Stimulated activated CD4-positive, alpha-beta T cell treated with anti-CD3 and anti-CD28 coated beads, TNF-alpha, amount 100 ng/mL, for 1 hour (primary cell): ENCODE measurements around the gene PACSIN3.

ENCODE experiments used
- DNase-seq, 3 donors: peaks; one replicate each; pipeline ENCODE4 v3.0.0-alpha.2; 2020; ENCODE audit warnings: low read depth in 3 of 3, low spot score in 1 of 3

PACSIN3 gene

DNA sequence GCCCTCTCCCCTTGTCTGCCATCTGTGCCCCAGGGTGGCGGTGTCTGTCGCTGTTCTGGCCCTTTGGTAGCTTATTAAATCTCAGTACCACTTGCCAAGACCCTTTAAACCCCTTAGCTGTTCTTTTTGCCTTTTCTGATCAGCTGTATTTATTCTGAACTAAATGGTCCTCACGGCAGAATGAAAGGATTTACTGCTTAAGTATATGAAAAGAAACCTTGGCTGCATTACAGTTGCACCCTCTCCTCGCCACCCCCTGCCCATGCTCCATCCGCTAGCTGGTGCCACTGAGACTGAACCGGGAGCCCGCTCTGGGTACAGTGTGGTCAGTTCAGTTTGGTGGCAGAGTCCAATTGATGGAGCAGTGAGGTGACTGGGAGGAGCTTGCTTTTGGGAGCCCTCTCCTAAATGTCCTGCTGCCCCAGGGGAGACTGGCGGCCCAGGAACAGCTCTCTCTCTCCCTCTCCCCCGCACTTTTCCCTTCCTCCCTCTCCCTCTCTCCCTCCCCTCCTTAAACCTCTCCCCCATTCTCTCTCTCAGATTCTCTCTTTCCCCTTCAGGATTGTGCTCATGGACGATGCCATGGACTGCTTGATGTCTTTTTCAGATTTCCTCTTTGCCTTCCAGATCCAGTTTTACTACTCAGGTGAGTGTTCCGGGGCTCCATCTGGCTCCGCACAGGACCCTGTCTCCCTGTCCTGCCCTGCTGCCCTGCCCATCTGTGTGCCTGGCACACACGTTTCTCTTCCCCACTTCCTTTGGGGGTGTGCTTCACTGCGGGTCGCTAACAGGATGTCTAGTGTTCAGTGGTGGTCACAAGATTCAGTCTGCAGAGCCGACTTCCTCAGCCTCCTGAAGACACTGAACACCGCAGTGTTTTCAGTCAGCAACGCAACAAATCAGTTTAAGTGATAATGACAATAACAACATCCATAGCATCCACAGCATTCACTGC is 31.3 kb downstream of the PACSIN3 start:
- DNase-seq = no peak

DNA sequence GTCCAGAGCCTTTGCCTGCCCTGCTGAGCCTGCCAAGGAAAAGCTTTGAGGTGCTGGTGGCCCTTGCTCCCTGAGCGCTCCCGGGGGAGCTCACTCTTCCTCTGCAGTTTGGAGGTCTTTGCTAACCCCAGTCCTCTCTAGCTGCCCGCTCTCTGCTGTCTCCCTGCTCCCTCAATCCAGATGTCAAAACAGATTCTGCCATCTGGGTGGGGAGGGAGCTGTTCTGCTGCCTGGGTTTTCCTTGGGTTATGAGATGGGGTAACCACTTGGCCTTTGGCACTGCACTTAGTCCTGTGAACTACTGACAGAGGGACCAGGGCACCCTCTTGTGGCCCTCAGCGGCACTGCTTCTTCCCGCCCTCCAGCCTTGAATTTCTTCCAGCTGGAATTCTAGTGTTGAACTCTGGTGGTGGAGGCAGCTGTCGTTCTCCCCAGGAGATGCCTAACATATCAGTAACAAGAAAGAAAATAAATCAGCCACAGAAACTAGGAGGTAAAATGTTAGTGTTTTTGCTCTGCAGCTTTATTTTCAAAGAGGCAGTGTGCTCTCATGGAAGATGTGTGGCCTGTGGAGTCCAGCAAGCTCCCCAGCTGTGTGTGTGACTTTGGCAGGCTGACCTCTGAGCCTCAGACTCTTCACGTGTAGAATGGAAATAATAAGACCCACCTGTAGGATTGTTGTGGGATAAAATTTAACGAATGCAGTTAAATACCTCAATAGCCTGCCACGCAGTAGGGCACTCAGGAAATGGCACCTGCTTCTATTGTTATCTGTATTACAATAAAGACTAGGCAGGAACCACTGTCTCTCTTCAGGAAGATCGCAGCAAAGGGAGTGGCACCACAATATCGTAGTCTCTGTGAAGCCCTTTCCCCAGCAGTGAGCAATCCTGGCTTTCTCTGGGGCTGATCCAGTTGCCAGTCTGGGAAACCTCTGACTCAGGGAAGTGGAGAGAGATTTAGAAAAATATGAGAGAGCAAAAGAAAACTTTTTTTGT is 33.0 kb downstream of the PACSIN3 start:
- peak in 1 of 3 donors; percentile 47 for DNase-seq

DNA sequence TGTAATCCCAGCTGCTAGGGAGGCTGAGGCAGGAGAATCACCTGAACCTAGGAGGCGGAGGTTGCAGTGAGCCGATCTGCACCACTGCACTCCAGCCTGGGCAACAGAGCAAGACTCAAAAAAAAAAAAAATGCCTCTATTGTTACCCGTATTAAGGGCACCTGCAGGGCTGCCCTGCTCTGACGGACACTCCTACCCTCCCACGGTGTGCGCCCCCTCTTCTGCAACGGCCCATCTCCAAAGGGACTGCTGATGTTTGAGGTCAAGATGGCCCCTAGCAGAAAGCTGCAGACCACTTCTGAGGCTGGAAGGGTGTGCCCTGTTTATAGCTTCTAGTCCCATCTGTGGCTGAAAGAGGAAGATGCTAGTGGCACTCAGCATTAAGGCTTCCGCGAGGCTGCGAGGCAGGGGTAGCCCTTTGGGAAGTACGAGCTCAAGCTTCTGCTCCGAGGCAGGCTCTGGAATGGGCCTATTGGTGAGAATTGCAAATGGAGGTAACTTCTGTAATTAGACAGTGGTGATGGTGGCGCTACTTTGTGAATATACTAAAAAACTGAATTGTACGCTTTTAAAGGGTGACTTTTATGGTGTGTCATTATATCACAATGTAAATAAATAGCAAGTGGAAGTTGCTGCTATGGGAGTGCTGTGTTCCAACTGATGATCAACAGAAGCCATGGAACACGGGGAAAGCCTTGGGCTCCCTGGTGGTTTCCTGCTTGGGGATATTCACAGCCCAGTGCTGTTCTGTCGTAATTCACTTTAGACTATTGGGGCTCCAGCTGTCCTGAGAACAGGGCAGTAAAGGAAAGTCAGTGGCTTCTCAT is 33.9 kb downstream of the PACSIN3 start:
- no peak for DNase-seq

DNA sequence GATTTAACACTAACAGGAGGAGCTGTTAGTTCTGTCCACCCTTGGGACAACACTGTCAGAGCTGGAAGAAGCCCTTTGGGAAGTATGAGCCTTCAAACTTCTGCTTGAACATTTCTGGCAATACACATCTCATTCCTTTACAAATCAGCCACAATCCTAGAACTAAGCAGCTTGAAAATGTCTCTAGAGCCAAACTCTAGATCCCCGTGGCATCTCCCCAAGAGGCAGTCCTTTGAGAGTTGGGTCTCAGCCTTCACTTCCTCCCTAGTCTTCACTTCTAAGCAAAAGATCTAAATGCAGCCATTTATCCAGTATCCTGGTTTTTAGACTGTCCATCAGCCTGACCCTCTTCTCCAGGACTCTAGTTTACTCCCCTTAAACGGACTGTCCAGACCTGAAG is 36.5 kb downstream of the PACSIN3 start:
- DNase-seq = no peak

DNA sequence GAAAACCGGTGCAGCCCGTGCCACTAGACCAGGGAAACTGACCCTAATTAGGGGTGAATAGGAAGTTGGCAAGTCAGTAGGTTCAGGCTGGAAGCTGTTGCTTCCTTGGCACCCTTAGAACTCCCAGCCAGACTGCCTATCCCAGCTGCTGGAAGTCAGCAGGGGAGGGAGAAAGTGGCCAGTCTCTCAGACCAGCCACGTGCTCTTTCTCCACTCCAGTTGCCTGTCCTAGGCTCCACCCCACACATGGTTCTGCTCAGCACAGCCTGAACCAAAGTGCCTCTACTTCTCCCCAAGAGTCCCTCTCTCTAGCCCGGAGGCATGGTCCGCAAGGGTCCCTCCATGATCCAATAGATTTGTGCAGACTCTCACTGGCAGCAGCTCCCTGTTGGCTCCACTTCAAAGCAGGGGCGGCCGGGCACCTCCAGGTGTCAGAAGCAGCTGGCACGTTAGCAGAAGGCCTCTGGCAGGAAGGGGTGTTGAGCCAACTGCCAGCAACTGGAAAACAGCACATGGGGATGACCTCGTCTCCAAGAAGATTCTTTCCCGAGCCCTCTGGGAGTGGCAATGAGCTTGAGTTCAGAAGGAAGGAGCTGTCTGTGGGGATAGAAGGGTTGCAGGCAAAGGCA is 37.2 kb downstream of the PACSIN3 start:
- DNase-seq = no peak

DNA sequence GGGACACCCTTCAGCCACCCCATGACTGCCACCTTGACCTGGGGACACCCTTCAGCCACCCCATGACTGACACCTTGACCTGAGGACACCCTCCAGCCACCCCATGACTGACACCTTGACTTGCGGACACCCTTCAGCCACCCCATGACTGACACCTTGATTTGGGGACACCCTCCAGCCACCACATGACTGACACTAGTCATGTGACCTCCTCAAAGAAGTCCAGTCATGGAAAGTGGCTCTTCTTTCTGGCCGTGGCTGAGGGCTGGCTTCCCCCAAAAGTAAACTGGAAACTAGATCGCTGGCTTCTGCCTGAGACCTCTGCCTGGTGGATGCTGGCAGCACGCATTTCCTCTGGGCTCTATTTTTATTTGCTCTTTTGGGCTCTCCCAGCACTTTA is 38.0 kb downstream of the PACSIN3 start:
- no peak for DNase-seq

DNA sequence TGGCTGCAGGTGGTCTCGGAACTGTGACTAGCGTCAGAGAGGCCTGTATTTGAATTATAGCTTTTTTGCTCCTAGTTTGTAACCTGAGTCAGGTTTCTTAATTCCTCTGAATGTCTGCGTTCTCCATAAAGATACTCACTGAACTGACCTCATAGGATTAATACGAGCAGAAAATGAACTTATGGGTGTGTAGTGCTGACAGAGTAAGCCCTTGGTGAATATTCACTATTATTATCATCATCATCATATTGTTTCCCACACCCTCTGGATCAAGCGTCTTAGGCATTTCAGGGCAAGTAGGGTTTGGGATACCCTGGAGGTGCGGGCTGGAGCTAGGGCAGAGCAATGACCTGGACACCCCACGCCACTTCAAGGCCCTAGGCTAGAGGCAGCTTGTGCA is 38.6 kb downstream of the PACSIN3 start:
- DNase-seq = no peak

DNA sequence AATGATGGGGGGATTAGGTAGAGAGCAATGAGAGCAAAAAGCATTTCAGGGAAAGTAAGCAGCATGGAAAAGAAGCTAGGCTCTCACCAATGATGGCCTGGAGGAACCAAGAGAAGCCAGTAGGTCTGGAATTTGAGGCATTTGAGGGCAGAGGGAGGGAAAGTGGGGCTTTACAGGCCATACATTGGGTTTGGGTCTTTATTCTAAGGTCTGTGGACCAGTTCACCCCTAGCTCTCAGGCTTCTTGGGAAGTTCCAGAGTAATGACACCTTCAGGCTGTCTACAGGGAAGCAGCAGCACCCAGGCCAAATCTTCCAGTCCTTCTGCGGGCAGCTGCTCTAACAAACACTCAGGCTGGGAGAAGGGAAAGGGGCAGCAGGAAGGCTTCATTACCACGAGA is 39.0 kb downstream of the PACSIN3 start:
- DNase-seq = no peak

DNA sequence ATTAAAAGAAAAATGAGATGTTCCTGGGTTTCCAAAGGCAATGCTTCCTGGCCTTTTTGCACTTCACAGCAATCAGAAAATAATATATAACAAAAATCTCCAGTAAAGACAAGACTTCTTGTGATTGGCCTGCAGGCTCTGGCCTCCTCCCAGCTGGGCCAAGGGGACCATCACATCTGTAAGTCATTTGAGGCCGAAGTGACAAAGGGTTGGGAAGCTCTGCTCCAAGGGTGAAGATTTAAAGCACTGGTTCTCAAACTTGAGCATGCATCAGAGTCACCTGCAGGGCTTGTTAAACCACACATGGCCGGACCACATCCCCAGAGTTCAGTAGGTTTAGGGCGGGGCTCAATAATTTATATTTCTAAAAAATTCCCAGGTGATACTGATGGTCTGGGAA is 41.7 kb downstream of the PACSIN3 start:
- no peak for DNase-seq

DNA sequence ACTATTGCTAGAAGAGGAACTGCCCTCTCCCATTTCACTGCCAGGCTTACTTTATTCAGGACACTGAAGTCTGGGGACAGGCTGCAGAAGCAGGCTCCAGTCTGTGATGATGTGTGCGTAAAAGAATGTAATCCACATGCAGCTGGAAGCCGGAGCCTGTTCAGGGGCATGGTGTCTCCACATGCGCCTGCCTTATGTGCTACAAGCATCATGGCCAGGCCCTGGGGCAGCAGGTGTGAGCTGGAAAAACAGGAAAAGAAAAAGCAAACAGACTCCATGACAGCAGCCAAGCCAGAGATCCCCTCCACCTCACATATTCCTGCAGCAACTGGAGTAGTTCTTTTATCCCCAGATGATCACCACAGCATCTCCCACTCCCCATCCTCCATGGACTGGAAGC is 42.9 kb downstream of the PACSIN3 start:
- no peak for DNase-seq

DNA sequence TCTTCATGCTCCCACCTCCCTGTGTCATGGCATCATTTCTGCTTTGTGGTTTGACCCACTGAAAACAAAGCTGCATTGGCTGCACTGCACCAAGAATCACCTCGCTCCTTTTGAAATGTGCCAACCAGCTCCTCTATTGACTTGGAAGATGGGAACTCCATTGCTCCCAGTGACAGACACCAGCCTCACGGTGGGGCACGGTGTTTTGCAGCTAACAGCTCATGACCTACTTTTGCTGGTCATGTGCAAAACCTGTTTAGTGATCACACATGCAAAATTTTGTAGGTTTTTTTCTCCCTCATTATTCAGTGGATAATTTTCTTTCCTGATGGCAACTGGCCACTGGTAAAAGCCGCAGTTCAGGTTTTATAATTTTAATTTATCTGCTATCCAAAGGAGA is 46.4 kb downstream of the PACSIN3 start:
- no peak for DNase-seq

DNA sequence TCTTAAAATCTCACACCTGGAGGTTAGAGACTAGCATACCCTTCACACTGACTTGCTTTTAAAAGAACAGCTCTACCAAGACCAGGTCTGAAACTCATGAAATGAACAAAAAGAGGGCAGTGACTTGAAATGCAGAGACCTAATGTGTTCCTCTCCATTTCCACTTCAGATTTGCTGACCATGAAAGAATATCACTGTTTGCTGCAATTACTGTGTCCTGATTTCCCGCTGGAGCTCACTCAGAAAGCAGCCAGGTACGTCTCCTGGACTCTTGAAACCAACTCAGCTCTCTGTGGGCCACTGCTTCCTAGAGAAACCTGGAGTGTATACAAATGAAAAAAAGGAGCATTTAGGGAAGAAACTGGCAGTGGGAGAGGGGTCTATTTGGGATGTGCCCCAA is 48.8 kb downstream of the PACSIN3 start:
- DNase-seq = no peak

DNA sequence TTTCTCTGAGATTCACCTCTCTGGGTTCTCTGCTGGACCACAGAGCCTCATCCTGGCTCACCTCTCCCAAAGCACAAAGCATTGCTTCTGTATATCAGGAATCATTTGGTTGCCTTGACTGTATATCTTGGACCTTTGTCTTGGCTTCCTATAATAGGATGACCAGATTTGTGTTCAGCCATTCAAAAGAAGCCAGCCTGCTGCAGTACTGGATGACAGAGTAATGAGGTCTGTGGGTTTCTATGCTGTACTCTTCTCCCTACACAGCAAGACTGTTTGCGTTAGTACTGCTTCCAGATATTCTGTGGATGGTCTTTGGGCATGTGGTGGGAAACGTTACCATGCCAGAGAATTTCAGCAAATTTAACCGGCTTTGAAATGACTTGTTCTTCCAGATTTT is 49.3 kb downstream of the PACSIN3 start:
- DNase-seq = no peak

DNA sequence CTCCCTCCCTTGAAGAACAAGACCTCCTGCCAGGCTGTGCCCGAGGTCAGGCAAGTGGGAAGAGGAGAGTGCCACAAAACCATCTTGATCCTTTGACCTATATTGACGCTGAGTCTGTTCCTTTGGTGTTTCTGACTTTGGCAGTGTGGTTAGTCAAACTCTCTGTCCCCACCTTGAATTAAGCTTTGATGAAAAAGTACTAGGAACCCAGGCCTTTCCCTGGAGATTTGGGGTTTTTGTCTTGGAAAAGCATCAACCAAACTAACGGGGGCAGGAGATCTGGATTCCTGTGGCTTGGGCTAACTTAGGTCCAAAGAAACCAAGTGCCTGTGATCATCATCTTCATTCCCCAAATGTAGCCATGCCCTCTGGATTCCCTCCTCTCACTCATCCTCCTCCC is 49.9 kb downstream of the PACSIN3 start:
- no peak for DNase-seq

DNA sequence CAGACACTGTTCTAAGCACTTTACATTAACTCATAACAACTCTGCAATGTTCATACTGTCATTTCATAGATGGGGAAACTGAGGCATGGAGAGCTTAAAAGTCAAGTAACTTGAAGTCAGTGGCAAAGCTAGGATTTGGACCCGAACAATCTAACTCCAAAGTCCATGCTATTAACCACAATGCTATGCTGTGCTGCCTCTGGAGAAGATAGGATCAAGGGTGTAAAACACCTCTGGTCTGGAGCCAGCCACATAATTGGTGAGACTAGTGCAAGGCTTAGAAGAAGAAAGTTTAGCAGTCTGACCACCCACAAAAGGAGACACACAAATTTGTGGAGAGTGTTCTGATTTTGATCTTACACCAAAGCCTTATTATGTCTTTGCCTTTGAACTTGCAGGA is 53.3 kb downstream of the PACSIN3 start:
- no peak for DNase-seq

DNA sequence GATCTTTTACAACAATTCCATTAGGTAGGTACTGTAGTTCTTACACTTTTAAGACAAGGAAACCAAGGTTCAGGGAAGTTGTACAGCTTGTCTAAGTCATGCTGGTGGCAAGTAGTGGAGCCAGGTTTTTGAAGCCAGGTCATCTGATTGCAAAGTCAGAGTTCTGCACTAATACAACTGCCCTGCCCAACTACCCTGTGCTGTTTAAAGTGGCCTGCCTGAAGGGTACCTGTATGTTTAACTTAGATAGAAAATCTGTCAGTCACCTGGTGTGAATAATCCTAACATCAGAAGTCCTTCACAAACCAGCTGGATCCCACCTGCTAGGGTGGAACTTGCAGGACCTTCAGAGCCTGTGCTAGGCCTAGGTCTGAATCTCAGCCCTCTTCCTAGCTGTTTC is 53.7 kb downstream of the PACSIN3 start:
- no peak for DNase-seq

DNA sequence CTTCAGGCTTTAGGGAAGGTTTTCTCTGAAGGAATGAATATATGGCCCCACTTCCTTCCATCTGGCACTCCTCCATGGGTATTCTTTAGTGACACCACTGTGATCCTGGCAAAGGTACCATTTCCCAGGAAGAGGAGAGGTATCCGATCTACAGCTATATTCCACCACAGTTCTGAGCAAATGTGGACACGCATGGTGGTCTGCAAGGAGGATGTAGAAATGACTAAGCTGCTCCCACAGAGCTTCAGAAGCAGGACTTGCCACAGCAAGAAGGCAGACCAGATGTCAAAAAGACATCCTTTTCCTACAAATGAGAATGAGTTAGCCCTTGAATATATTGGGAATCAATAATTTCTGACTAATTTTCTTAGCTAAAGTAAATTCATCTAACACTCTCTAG is 55.1 kb downstream of the PACSIN3 start:
- DNase-seq = no peak

DNA sequence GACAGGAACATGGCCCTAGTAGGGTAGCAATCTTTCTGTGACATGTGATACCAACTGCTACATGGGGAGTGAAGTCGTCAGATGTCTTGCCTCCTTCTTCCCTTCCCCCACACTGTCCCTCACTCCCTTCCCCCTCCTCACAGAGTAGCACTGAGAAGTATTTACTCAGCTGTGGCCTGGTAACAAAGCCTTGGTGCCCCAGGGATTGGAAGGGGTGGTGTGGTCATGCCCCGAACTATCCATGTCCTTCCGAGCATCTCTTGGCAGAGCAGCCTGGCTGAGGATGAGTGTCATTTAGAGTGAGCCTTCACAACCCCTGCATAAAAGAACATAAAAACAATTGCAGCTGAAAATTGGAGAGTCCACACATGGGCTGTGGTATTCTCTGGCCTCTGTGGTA is 55.7 kb downstream of the PACSIN3 start:
- no peak for DNase-seq
